HG03060 (cell line): ENCODE measurements around the gene RGS3.

Source experiments
- ATAC-seq: cut with Tn5 transposase; IDR thresholded peaks from one replicate; pipeline ENCODE4 v1.9.1; 2021; ENCODE audit warnings: low read depth, moderate number of reproducible peaks; ENCODE audit not compliant: unreplicated experiment

Gene RGS3

DNA sequence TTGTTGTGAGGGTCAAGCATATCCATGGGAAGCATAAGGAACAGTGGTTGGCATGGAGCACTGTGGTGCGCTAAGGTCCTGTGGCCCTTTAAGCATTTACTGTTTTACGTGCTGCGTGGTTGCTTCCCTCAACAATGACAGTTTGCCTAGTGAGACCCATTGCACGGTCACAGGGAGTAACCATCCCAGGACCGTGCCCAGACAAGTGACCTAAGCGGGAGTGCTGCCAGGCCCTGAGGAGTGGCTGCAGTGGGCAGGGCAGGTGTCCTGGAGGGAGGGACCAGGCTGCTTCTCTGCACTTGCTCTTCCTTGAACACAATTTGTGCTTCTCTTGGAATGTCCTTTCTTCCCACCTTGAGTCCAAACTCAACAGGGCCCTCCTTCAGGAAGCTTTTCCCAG is 64.6 kb downstream of the RGS3 start:
- no peak for ATAC-seq

DNA sequence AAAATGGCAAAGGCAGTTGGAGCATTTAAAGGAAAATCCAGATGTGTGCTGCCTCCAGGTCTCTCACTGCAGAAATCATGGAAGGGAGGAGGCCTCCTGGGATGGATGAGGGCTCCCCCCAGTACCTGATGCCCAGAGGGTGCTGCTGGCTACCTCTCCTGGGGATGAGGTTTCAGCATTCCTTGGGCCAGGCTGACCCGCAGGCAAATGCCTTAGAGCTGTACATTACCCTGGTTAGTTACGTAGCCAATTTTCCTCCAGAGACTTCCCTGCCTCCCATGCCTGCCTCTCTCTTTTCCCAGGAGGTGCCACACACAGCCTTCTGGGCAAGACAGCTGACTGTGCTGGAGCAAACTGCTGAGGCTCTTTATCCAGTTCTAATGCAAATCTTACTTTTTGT is 65.3 kb downstream of the RGS3 start:
- no peak for ATAC-seq

DNA sequence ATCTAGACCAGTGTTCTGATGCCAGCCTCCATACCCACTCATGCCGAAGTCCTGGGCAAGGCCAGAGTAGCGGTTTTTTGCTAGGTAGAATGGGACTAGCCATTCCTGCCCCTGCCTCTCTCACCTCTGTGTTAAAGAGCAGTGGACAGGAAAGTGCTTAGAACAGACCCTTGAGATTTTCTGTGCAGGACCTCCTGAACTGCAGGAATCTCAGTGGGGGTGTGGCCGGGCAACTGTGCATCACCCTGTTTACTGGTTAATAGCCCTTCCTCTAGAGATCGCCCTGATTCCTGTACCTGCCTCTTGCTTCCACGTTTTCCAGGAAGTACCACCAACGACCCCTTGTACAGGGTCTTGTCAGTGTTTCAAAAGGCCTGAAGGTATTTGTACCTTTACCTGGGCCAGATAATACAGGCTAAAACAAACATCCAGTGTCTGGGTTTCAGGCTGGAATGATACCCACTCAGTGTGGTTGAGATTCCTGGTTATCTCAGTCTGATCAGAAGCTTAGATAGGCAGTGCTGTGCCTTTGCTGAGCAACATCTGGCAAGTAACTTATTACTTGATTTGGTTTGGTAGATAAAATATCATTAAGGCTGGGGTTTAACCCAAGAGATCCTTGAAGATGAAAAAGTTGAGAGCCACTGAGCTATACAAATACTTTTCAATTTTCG is 65.9 kb downstream of the RGS3 start:
- ATAC-seq = no peak

DNA sequence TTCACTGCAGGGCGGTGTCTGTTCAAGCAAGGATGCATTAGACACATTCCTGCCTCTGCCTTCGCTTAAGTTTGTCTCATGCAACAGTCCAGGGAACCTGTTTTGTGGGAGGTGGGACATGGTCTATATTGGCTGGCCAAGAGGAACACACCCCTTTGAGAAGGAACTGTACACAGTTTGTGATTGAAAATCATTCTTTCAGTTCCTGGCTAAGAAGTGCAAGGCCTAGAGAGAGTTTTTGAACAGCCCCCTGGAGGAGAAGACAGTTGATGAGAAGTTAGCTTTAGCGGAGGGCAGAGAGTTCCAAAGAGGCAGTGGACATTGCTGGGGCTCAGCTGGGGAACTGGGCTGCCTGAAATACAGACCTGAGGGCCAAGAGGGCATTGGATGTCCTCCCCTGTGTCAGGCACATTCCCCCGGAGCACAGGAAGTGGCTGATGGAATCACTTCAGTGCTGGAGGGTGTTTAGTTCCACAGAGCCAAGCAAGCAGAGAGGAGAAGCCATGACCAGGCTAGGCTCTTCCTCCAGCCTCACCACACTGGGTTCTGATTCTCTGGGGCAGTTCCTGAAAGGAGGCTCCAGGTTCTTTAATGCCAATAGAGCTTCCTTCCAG is 66.6 kb downstream of the RGS3 start:
- ATAC-seq = no peak

DNA sequence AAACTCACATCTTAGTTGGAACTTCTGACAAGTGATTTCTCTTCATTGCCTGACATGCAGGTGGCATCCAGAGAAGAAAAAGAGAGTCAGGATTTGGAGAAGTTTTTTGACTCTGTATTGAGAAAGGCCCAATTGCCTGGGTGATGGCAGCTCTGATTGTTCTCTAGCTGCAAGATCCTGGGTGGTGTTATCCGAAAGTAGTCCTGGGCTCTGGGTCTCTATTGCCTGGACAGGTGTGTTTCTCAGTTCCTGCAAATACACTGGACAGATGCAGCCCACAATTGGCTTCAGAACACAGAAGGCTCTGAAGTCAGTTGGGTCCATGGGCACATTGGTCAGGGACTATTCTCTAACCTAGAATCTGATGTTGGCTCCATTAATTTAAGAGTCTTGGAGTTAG is 67.4 kb downstream of the RGS3 start:
- no peak for ATAC-seq

DNA sequence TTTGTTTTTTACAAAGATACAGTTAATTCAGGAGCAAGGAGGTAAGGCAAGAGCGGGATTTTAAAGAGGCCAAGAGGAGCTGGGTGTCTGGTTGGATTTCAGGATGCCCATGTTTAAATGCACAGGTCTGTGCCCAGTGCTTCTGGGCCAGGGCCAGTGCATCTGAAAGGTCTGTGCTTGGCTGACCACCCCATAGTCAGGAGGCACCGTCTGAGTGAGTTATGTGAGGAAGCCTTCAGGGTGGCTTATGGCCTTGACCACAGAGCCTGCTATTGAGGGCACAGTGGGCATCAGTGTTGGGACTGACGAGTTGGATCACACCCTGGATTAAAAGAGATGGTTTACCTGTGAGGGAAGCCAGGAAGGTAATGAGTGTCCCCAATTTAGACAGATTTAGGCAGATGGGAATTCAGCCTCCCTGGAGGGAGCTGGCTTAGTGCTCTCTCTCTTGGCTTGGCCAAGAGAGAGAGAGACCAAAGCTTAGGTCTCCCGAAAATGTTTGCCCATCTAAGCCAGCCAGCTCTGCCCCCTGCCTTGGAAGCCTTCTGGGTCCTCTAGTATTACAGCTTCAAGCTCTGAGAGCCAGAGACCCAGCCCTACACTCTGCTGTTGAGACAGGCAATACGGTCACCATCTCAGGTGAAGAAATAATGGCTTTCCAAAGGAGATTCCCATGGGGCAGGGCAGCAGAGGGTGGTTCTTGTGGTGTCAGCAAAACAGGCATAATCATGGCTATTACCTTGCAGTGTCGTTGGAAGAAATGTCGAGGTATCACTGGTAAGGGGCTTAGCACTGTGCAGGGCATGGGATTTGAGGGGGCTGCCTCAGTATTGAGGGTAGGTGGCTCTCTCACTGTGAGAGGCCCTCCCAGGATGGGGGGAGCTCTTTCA is 68.6 kb downstream of the RGS3 start:
- ATAC-seq = no peak

DNA sequence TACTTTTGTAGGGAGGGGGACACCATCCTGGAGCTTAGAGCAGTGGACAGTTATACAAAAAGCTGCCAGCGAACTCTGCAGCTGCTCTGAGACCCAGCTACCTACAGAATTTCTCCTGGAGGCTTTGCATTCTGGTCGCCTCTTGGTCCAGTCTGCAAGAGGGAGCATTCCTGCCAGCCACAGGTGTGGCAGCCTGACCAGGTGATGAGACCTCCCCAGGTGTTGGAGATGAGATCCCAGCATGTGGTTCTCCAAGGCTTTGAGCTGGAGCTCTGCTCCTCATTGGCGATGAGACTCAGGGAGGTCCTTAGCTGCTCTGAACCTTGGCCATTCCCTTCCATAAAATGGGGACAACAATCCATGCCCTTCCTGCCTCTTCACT is 69.3 kb downstream of the RGS3 start:
- no peak for ATAC-seq

DNA sequence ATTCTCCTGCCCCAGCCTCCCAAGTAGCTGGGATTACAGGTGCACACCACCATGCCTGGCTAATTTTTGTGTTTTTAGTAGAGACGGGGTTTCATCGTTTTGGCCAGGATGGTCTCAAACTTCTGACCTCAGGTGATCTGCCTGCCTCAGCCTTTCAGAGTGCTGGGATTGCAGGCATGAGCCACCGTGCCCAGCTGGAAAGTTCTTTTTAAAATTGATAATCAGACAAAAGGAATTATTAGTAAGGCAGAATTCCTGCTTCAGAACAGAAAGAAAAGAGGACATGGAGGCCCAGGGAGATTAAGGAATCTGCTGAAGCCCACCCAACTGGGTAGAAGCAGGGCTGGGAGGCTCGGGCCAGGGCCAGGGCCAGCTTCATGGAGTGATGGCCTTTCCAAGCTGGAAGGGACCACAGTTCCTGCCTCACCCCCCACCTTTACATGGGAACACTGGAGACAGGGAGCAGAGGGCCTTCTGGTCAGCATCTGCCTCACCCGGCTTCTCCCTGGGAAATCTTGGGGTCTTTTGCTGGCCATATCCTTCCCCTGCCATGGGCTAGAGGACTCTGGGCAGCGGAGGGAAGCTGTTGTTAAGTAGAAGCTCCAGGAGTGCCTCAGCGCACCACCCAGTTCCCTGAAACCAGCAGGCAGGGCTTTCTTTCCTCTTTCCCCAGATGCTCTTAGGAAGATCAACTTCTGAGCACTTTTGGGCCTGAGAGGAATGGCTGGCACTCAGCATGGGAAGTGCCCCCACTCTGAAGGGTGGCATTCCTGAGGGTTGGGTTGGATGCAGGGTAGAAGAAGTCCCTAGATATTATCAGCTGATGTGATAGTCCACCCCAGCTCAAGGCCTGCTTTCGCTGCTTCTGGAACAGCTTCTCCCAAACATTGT is 70.1 kb downstream of the RGS3 start:
- no peak for ATAC-seq

DNA sequence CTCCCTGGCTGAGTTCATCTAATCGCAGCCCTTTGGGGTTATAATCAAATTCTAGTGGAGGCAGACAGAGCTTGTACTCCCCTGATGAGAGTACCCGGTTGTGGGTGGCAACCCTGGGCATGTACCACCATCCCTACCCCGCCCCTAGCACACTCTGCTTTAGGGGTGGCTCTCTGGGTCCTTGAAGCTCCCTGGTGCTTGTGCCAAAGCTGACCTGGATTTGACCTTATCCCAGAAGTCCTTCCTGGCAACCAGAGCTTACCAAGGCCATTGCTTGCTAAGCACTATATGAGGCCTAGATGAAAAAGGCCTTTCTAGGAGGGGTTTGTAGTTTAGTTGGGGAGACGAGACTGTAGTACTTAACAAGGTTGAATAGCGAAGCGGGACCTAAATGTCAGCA is 72.2 kb downstream of the RGS3 start:
- no peak for ATAC-seq

DNA sequence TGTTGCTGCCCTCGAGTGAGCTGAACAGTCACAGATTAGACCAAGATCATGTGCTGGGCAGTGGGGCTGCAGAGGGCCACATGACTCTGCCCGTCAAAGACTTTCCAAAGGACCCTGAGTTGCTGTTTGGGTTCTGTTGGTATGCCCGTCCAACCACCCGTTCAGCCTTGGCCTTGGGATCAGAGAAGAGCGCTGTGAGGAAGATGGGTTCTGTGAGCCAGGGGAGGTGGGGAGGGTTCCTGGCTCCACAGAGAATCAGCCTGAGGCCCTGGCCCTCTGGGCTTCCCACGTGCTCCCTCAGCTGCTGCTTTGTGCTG is 72.6 kb downstream of the RGS3 start:
- ATAC-seq = no peak

DNA sequence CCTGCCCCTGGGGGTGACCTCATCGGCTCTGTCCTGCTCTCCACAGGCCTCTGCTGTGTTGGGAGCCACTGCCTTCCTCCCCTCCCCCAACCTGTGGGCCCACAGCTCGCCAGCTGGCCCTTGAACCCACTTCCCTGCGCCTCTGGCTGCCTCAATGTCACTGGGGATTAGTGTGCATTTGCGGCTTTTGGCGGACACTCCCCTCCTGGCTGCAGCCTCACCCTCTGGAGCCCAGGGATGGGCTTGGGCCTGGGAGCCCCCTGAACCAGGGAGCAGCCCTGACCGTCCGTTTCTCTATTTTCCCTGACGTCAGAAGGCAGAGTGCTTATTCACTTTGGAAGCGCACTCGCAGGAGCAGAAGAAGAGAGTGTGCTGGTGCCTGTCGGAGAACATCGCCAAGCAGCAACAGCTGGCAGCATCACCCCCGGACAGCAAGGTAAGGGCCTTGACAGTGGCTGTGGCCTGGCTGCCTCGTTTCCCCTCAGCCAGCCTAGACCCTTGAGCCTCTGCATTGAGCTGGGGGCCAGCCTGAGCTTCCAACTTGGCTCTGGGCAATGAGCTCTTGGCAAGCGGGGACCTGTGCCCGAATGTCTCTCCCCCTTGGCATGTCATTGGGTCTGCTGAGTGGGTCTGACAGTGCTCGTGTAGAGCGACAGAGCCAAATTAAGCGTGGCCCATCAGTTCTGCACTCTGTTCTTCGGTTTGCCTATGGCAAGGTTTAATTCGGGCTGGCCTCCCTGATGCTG is 73.1 kb downstream of the RGS3 start:
- ATAC-seq = no peak

DNA sequence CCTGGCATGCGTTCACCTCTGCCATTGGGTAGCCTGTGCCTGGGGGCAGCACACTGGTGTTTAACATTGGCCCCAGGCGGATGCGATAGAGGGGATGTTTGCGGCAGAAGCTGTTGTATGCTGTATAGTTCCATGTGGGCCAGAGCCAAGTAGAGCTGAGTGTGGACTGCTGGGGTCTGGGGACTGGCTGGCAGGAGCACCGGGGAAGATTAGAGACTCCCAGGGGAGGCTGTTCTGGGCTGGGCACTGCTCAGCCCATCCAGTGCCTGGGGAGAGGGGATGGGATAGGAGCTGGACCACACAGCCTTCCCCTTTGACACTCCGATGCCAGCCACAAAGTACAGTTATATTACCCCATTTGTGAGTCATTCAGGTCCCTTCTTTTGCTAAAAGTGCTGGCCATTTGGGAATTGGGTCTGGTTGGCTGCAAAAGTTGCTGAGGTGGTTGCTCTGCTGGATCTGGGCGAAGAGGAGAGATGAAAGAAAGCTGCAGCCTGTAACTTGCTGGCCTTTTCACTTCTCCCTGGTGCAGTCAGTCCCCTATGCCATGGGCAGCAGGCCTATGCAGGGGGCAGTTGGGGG is 73.8 kb downstream of the RGS3 start:
- no peak for ATAC-seq

DNA sequence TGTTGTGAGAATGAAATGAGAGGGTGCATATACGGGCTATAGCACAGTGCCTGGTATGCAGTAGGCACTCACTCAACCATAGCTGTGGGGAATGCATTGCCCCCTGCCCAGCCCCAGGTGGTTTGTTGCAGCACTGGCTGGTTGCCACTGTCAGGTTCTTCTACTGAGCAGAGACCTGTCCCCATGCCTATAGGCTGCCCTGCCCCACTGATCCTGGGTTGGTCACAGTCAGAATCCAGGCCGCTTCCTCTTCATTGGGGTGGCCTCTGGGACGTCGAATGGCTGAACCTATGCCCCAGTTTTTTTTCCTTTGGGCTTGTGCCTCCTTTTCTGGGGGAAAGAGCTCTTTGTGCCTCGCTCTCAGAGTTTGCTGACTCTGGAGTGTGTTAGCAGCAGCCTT is 74.6 kb downstream of the RGS3 start:
- ATAC-seq = no peak

DNA sequence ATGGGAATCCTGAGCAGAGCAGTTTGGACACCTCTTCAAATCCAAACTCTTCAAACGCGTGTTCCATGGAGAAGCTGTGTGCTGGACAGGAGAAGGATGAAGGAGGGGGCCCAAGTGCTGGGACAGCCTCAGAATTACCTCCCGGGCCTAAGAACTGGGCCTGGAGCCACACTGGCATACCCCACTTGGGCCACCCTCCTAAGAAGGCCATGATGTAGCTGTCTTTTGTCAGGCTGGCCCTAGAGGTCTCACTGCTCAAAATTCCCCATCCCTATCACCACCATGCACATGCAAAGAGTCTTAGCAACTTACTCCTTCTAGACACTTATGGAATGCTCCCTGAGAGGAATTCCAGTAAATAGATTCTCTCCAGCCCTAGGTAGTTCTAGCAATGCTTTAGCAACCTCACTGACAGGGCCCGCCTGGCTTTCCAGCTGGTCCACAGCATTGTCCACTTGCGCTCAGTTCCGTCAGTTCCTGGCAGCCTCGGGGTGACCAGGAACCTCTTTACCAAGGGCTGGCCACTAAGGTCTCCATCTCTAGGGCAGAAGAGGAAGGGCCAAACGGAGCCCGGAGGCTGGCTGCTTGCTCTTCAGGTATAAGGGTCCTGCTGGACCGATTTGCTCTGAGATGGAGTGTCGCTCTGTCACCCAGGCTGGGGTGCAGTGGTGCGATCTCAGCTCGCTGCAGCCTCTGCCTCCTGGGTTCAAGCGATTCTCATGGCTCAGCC is 75.3 kb downstream of the RGS3 start:
- no peak for ATAC-seq

DNA sequence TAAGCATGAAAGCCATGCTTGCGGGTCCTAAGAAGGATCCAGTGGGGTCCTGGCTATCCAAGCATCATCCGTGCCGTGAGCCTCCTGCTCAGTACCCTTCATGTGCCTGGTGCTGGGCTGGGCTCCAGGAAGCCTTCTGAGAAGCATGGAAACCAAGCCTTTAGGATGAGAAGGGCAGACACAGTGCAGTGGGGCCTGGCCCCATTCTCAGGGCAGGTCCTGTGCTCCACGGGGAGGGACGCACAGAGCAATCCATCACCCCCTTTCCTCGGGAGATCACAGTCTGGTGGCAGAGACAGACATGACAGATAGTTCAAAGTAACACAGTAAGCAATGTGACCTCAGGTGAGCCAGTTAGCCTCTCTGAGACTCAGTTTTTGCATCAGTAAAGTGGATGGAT is 76.9 kb downstream of the RGS3 start:
- no peak for ATAC-seq

DNA sequence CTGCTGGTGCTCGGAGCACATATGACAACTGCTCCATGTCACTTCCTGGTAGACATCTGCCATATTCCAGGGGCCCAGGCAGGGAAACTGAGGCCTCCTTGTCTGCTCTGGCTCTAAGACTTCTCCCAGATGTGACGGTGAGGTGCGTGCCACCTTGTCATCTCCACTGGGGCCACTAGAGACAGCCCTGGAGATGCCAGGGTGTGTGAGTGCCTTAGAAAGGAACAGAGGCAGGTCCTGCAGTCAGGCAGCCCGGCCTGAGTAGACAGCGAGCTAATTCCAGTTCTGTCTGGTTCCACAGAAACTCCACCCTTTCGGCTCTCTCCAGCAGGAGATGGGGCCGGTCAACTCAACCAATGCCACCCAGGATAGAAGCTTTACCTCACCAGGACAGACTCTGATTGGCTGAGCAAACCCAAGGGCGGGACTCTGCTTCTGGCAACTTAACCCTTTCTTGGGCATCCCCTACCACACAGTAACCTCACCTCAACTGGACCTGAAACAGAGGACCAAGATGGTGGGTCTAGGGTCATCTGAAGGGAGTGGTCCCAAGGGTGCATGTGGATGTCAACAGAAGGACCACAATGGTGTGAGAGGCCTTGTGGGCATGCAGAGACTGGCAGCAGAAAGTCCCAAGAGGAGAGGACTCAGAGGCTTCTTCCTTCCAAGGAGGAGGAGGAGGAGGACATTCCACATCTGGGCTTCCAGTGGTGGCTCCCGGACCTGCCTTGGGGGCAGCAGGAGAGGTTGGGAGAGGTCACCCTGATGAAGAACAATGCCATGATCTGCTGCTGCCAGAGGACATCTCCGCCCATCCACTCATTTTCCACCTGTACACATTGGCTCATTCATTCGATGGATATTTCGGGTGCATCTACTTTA is 77.7 kb downstream of the RGS3 start:
- ATAC-seq = no peak

DNA sequence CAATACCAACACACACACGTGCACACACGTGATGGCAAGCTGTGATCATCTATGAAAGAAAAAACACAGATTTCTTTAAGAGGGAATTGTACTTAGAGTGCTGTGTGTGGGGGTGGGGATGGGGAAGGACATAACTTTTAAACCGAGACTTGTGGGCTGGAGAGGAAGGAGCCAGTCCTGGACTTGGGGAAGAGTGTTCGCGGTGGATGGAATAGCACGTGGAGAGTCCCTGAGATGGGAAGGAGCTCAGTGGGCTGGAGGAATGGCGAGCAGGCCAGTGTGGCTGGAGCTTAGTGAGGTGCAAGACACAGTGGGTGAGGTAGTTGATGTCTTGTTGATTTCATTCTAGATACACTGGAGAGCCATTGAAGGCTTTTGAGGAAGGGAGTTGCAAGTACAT is 78.5 kb downstream of the RGS3 start:
- no peak for ATAC-seq

DNA sequence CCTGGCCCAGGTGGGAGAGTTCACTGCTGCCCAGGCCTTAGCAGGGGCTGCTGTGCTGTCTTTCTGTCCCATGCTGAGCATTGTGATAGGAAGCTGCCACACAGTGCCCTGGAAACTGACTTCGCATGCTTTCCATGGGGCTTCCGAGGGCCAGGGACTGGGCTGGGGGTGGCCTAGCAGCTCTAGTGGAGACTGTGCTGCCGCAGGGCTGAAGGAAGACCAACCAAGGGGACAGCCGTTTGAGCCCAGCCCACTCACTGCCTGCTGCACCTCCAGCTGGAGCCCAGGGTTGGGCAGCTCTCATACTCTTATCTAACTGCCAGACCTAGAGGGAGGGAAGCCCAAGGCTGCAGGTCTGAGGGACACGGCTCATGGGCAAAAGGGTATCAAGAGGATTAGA is 79.2 kb downstream of the RGS3 start:
- no peak for ATAC-seq
